Measurements from ENCODE around the gene STEAP1B. TPM values are rescaled to one million over a fixed set of nuclear protein-coding genes. Genes with fewer than 3 reads are reported as not detected.

Gene STEAP1B
- total RNA-seq, 1 experiment from 2014 or later, result 0.27 TPM

DNA sequence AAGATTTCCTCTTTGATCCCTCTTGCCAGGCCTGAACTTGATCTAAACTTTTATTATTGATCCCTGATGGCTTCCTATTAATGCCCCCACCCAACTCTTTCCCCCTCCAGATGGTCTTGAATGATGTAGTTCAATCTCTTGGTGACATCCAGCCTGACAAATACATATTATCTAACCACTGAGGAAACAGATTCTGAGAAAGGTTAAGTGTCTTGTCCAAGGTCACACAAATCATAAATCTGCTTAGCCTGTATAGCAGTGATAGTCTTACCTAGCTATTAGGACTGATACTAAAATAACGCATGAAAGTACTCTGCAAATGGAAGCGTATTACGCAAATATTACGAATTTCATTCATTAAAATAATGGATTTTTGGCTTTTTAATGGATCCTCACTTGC is 22.7 kb downstream of the STEAP1B start (continued):
- TF ChIP-seq ZBTB33 (IDR thresholded peaks at IDR 0.05; ENCODE audit: extremely low read depth, insufficient replicate concordance, low read length) (no peak), EZH2 (IDR thresholded peaks at IDR 0.05) (no peak), POLR2A (IDR thresholded peaks at IDR 0.05; ENCODE audit: borderline replicate concordance, extremely low read depth, insufficient read depth, insufficient read length) (no peak), CBX3 (IDR thresholded peaks at IDR 0.05; ENCODE audit: low read depth) (no peak), JUND (IDR thresholded peaks at IDR 0.05) (no peak), FOSL1 (IDR thresholded peaks at IDR 0.05; ENCODE audit: low read depth) (no peak), CTCF (IDR thresholded peaks at IDR 0.05 in 2 of 3, conservative IDR thresholded peaks at IDR 0.05 in 1 of 3; ENCODE audit: borderline replicate concordance in 1 of 3, insufficient read depth in 1 of 3, low read depth in 2 of 3, low read length in 2 of 3) (no peak), ZNF274 (IDR thresholded peaks at IDR 0.05; ENCODE audit: low read depth, low read length) (no peak), SP1 (IDR thresholded peaks at IDR 0.05; ENCODE audit: low read depth) (no peak)

DNA sequence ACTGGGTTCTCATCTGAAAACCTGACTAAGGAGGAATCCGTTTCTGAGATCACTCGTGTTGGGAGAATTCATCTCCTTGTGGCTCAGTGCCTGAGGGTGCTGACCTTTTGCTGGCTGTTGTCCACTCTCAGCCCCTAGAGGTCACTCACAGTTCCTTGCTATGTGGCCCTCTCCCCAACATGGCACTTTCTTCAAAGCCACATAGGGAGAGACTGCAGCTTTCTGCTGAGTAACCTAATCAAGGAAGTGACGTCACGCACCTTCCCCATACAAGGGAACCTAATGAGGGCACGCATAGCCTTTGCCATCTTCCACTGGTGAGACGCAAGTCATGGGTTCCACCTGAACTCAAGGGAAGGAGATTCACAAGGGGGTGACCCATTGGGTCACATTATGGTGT is 23.2 kb downstream of the STEAP1B start:
- H3K36me3 ChIP-seq (ENCODE audit: control insufficient read depth in 1 of 2, insufficient read depth in 2 of 2, low read length in 2 of 2), result no peaks in the 10 kb centered on the region
- intact Hi-C loops (cut with micrococcal nuclease), result no loop called here
- H3K27ac ChIP-seq (ENCODE audit: low read depth, low read length), result no peak overlapping the region
- no peak overlapping the region for H3K9ac ChIP-seq (ENCODE audit: low read length)
- no peak overlapping the region for H3K4me3 ChIP-seq (replicated peaks in 1 of 2; ENCODE audit: low read depth in 1 of 2, low read length in 2 of 2)
- H3K9me2 ChIP-seq (ENCODE audit: insufficient read depth), result no peaks in the 10 kb centered on the region
- no peaks in the 10 kb centered on the region for H4K20me1 ChIP-seq (ENCODE audit: insufficient read depth)
- TF ChIP-seq POLR2AphosphoS5 (IDR thresholded peaks at IDR 0.05; ENCODE audit: low read depth, low read length) (no peak), EZH2 (IDR thresholded peaks at IDR 0.05) (no peak)
- TF ChIP-seq, protein P1, sequence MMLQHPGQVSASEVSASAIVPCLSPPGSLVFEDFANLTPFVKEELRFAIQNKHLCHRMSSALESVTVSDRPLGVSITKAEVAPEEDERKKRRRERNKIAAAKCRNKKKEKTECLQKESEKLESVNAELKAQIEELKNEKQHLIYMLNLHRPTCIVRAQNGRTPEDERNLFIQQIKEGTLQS (IDR thresholded peaks at IDR 0.05), result no peak
- no TSS peak for BruUV-seq (replicated peaks)
- H3K9me3 ChIP-seq (ENCODE audit: control insufficient read depth in 1 of 2, insufficient read depth in 1 of 2, low read depth in 1 of 2, low read length in 2 of 2), result no peaks in the 10 kb centered on the region
- RAD21 ChIA-PET (ENCODE audit: low non-redundant PET in 1 of 2, low total read pairs in 2 of 2, uncharacterized antibody in 2 of 2, unreplicated experiment in 2 of 2), result no interaction called here
- ATAC-seq (no peak), DNase-seq (ENCODE audit: low read depth, low spot score) (no peak)
- CTCF ChIA-PET, result no interaction called here
- H3K4me1 ChIP-seq (ENCODE audit: control insufficient read depth in 1 of 2, insufficient read depth in 2 of 2, low read length in 2 of 2), result no peaks in the 10 kb centered on the region
- POLR2A ChIA-PET, result no interaction called here
- H2AFZ ChIP-seq (ENCODE audit: low read depth, low read length, poor library complexity, severe bottlenecking), result no peak overlapping the region
- no peaks in the 10 kb centered on the region for H3K79me2 ChIP-seq (ENCODE audit: insufficient read depth, low read length)
- no peaks in the 10 kb centered on the region for H3K27me3 ChIP-seq (ENCODE audit: insufficient read depth, low read length)
- no peak overlapping the region for H3K4me2 ChIP-seq (ENCODE audit: low read length)

All from HCT116 (cell line).